Esophagus squamous epithelium (tissue), 4 donors: ENCODE results near the gene SPECC1.

Experiments
- CTCF ChIP-seq, 6 experiments: fragments of 450-650 bp in 4 of 6; fragments of 200-600 bp in 2 of 6; sonication (generic) in 2 of 6; IDR thresholded peaks; one replicate each; pipeline ENCODE4 v1.5.1; 2016 to 2019; ENCODE audit warnings: antibody characterized with exemption in 6 of 6, mild to moderate bottlenecking in 4 of 6, moderate library complexity in 4 of 6
- POLR2A ChIP-seq, 4 donors: fragments of 450-650 bp; IDR thresholded peaks; one replicate each; pipeline ENCODE4 v1.6.1; 2017; ENCODE audit warnings: antibody characterized with exemption in 4 of 4, mild to moderate bottlenecking in 4 of 4, moderate library complexity in 3 of 4

GRCh38 chr17:20284022-20284421 lies 274.9 kb downstream of the SPECC1 start:
- TF ChIP-seq POLR2A (IDR thresholded peaks at IDR 0.05), result no peak
- TF ChIP-seq CTCF (IDR thresholded peaks at IDR 0.05), result no peak
